MM.1S (cell line): ENCODE data around the gene YBEY.

Experiments
- CTCF ChIP-seq: fragments of 300-600 bp; sonication (generic); IDR thresholded peaks from 2 replicates; pipeline ENCODE4 v1.5.1; 2016; ENCODE audit warnings: antibody characterized with exemption, low read length, mixed read lengths
- EZH2 ChIP-seq: fragments of 300-600 bp; sonication (generic); optimal IDR thresholded peaks from 2 replicates; pipeline ENCODE3; 2017; ENCODE audit warnings: low read depth, mild to moderate bottlenecking, antibody characterized with exemption, low read length, mixed read lengths
- EZH2phosphoT487 ChIP-seq: fragments of 300-600 bp; sonication (generic); IDR thresholded peaks from 2 replicates; pipeline ENCODE4 v1.6.1; 2018; ENCODE audit warnings: antibody characterized with exemption, low read length

- TF ChIP-seq CTCF = peak; percentile 53
- TF ChIP-seq EZH2 = no peak
- no peak for TF ChIP-seq EZH2phosphoT487
These were observed at the start of gene YBEY for GRCh38 chr21:46285761-46286647.
